Measurements from ENCODE around the gene GLIS1.

The GLIS1 gene

GRCh38 chr1:53677486-53677885 lies 61.5 kb downstream of the GLIS1 start:
- no peak for ATAC-seq

DNA sequence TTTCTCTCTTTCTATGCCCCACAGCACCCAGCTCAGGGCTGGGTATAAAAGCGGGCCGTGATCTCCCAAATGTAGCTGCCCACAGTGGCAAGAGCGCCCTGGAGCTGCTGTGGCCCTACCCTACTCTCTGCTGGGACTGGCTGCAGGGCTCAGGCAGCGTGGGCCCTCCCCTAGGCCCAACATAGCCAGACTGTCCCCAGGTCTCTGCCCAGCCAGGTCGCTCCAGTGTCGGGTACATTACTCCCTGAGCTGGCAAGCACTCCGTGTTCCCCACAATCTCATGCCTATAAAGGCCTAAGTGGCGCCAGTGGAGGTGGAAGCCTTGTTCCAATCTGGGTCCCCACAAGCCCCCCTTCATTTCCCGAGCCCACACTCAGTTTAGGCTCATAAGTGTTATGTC lies 66.2 kb downstream of the GLIS1 start:
- ATAC-seq, result no peak

DNA sequence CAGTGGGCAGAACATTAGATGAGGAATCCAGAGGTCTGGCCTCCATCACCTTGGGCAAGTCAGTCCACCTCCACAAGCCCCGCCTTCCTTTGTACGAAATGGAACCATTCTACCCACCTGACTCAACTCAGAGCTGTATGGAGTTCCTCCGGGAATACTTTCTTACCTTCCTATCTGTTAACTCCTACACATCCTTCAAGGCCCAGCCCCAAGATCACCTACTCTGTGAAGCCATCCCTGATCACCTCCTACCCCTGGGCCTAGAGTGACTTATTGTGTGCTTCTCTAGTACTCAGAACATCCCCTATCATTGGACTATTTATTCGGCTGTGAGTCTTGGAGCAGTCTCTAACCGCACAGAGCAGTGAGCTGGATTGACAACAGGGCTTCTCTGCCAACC lies 66.7 kb downstream of the GLIS1 start:
- no peak for ATAC-seq

GRCh38 chr1:53669621-53670191 lies 69.3 kb downstream of the GLIS1 start:
- ATAC-seq, result no peak

GRCh38 chr1:53666566-53666965 lies 72.4 kb downstream of the GLIS1 start:
- no peak for ATAC-seq

GRCh38 chr1:53665996-53666395 lies 73.0 kb downstream of the GLIS1 start:
- ATAC-seq, result no peak

GRCh38 chr1:53663529-53664300 lies 75.2 kb downstream of the GLIS1 start:
- no peak for ATAC-seq

DNA sequence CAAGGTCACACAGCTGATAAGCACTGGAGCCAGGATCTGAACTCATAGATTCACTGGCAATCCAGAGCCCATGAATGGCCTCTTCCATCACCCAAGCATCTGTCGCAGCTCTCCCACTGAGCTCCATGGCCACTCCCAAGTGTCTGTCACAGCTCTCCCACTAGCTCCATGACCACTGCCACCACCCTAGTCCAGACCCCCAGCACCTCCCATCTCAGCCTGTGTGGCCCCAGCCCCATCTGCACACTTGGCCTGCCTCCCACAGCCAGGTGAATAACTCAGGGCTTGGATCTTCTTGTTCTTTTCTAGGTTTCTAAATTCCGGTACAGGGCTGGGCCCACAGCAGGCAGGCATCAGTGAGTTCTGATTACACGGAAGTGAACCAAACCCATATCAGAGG lies 76.0 kb downstream of the GLIS1 start:
- ATAC-seq, result no peak

- ATAC-seq, result no peak
Measured at GRCh38 chr1:53662169-53662568, 76.8 kb downstream of the GLIS1 start.

- ATAC-seq, result no peak
Measured at GRCh38 chr1:53661496-53661895, 77.5 kb downstream of the GLIS1 start.

GRCh38 chr1:53660666-53661065 lies 78.3 kb downstream of the GLIS1 start:
- no peak for ATAC-seq

DNA sequence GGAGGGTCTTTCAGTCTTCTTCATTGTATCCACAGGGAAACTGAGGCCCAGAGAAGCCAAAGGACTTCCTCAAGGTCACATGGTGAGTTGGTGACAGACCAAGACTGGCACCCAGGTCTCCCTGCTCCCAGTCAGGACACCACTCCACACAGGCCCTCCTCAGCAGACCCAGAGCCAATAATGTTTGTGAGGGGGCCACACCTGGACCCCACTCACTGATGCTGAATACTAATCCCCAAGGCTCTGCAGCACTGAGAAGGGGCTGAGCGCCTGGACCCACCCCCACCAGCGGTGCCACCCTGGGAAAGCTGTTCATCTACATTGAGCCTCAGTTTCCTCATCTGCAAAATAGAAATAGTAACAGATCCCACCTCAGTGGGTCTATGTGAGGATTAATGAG lies 79.5 kb downstream of the GLIS1 start:
- no peak for ATAC-seq

DNA sequence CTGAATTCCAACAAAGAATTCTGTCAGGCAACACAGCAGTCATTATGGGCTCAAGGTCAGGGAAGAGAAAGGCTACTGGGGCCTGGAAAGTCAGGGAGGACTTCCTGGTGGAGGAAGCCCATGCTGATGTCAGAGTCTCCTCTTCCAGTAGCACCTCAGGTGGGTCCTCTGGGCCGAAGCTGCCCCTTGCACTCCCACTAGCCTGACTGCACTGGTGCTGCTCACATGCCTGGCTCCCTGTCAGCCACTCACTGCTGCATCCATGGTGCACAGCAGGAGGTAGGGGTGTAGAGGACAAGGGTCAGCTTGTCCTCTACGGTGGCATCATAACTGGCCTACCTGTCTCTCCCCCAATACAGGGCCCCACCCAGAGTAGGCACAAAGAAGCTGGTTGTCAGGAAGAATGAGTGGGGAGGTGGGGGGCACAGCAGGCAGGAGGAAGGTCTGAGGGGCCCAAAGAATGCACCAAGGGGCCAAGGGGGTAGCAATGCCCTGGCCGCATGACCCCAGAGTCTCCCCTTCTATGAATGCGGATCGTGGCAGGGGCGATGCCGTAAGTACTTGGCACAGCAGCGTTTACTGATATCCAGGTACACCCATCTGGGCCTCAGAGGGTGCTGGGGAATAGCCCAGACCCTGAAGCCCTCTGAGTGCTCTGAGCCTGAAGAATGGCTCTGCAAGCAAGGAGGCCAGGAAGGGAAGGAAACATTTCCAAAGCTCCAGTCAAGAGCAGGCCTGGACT lies 80.3 kb downstream of the GLIS1 start:
- no peak for ATAC-seq

DNA sequence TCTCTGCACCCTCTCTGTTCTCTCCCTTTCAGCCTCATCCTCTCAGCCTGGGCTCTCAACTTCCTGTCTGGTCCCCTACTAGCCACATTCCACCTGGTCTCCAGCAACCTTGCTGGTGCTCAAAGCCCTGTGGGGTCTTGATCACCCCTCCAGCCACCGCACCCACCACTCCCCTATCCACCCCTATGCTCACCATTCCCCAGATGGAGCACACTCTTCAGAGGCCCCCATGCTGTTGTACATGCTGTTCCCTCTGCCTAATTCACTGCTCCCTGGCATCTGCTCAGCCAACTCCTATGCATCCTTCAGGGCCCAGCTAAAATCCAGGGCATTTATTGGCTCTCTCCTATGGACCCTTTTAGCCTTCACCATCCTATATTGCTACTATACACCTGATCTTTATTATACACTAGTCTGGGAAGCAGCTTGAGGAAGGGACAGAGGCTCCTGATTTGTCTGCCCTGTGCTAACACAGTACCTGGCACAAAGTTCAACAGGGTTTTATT lies 81.0 kb downstream of the GLIS1 start:
- no peak for ATAC-seq

DNA sequence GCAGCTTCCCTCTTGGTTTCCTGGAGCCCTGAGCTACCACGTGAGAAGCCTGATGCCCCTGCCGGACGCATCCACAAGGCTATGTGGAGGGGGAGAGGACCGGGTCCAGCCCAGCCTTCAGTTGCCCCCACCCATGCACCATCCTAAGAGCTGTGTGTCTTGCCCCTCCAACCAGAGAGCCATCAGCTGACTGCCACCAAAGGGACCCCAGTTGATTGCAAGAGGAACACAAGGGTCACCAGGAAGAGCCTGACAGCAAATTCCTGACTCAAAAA lies 81.5 kb downstream of the GLIS1 start:
- ATAC-seq, result no peak

- ATAC-seq, result no peak
Measured at GRCh38 chr1:53656747-53657530, 82.0 kb downstream of the GLIS1 start.

DNA sequence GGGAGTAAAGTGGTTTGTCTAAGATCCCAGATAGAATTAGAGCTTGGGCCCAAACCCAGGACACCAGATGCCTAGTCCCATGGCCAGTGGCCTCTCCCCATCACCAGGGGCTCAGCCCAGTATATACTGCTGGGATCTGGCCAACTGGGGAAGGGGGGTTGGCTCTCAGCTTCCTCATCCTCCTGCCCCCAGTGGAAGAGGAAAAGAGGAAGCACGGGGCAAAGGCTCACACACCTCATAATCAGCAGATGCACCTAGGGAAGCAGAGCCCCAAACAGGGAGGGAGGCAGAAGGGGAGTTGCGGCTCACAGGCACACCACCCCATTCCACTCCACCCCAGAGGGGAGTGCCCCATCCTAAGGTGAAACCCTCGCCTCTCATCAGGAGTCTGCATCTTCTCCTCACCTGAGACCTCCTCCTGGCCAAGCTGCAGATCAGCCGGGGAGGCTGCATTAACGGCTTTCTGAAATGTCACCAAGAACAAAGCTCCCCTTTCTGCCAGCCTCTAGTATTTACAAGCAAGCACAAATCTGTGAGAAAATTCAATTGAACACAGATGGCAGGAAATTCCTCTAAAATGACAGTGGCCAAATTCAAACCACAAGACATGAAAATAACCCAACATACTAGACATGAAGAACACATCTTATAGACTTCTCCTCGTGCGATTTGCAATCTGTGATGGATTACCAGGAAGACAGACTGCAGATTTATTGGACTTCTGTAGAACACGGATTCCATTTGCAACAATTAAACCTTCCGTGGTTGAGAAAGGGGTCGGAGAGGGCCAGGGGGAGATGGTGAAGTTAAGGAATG lies 82.8 kb downstream of the GLIS1 start:
- no peak for ATAC-seq

- ATAC-seq, result no peak
Measured at GRCh38 chr1:53654216-53655210, 84.5 kb downstream of the GLIS1 start.

- no peak for ATAC-seq
Measured at GRCh38 chr1:53653631-53654030, 85.3 kb downstream of the GLIS1 start.

DNA sequence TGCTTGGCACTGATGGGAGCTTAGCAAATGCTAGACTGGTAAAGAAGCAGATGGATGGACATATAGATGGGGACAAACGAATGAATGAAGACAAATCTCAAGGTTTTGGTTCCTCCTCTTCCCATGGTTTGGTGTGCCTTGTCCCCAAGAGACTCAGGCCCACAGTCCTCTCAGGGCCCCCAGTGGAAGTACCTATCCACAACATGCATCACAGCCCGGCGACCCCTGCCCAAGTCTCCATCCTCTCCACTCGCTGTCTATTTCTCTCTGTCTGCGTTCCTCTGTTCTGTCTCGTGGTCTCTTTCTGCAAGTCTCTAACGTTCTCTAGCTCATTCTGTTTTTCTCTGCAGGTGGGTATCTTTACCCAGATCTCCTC lies 85.8 kb downstream of the GLIS1 start:
- ATAC-seq, result no peak
